SK-N-SH (cell line): ENCODE data around the gene FBXO31. TPM values are rescaled to one million over a fixed set of nuclear protein-coding genes. Genes with fewer than 3 reads are reported as not detected.

ENCODE experiments used
- CTCF ChIA-PET: fragments of 300-600, 350-600 bp; formaldehyde crosslinking; extraction: SDS; loops from one replicate; lab custom pipeline; 2021; lab: Yijun Ruan, JAX
- POLR2A ChIA-PET: fragments of 350-600 bp; sonication (Branson Sonifier 250); formaldehyde crosslinking; extraction: SDS; loops from one replicate; lab custom pipeline; 2020; ENCODE audit warnings: antibody characterized with exemption, inconsistent platforms; lab: Yijun Ruan, JAX
- DNase-seq: peaks from one replicate; pipeline ENCODE4 v3.0.0; 2012
- H2AFZ ChIP-seq: fragments of 200-600 bp; sonication (generic); 2 replicates; pipeline ENCODE4 v1.8.1; 2016; ENCODE audit warnings: antibody characterized with exemption, mild to moderate bottlenecking, low read depth
- H3F3A ChIP-seq: fragments of 200-600 bp; sonication (generic); replicated peaks from 2 replicates; pipeline ENCODE3; 2016; ENCODE audit warnings: antibody characterized with exemption, mild to moderate bottlenecking; ENCODE audit not compliant: insufficient read depth
- H3K27ac ChIP-seq, 2 experiments: fragments of 200-500 bp in 1 of 2; fragments of 200-600 bp in 1 of 2; sonication (Bioruptor generic) in 1 of 2; sonication (generic), shearing (Covaris generic) in 1 of 2; 2 replicates each; pipeline versions ENCODE4 v1.5.1 to v1.6.1; 2014 to 2016; ENCODE audit warnings: low read depth in 2 of 2, inconsistent platforms in 1 of 2, low read length in 1 of 2, mild to moderate bottlenecking in 1 of 2, mixed read lengths in 1 of 2
- H3K27me3 ChIP-seq: fragments of 200-600 bp; sonication (generic), shearing (Covaris generic); 2 replicates; pipeline ENCODE4 v1.6.1; 2016; ENCODE audit warnings: mixed run types; ENCODE audit not compliant: insufficient read depth
- H3K36me3 ChIP-seq, 2 experiments: fragments of 200-500 bp in 1 of 2; fragments of 200-600 bp in 1 of 2; sonication (Bioruptor generic) in 1 of 2; sonication (generic) in 1 of 2; replicated peaks in 1 of 2; 2 replicates each; pipeline versions ENCODE3 to v1.5.1; 2014 to 2016; ENCODE audit warnings: low read length in 1 of 2, mild to moderate bottlenecking in 1 of 2; ENCODE audit not compliant: insufficient read depth in 2 of 2, control insufficient read depth in 1 of 2
- H3K4me1 ChIP-seq, 2 experiments: fragments of 200-500 bp in 1 of 2; fragments of 200-600 bp in 1 of 2; sonication (Bioruptor generic) in 1 of 2; sonication (generic), shearing (Covaris generic) in 1 of 2; 2 replicates each; pipeline versions ENCODE4 v1.5.1 to v1.6.1; 2014 to 2016; ENCODE audit warnings: low read depth in 1 of 2, low read length in 1 of 2, mixed run types in 1 of 2; ENCODE audit not compliant: insufficient read depth in 2 of 2, control insufficient read depth in 1 of 2
- H3K4me2 ChIP-seq: fragments of 200-600 bp; sonication (generic), shearing (Covaris generic); 2 replicates; pipeline ENCODE4 v1.6.1; 2017; ENCODE audit warnings: mixed run types
- H3K4me3 ChIP-seq, 2 experiments: fragments of 200-500 bp in 1 of 2; fragments of 200-600 bp in 1 of 2; sonication (Bioruptor generic) in 1 of 2; sonication (generic), shearing (Covaris generic) in 1 of 2; 2 replicates each; pipeline versions ENCODE4 v1.5.1 to v1.8.1; 2014 to 2016; ENCODE audit warnings: low read depth in 2 of 2, inconsistent platforms in 1 of 2, low read length in 1 of 2, mild to moderate bottlenecking in 1 of 2, mixed read lengths in 1 of 2, moderate library complexity in 1 of 2
- H3K79me2 ChIP-seq: fragments of 200-600 bp; sonication (generic); 2 replicates; pipeline ENCODE4 v1.8.1; 2017; ENCODE audit warnings: mild to moderate bottlenecking; ENCODE audit not compliant: insufficient read depth
- H3K9ac ChIP-seq: fragments of 200-600 bp; sonication (generic); 2 replicates; pipeline ENCODE4 v1.6.1; 2017; ENCODE audit warnings: mixed run types
- H3K9me2 ChIP-seq: fragments of 200-600 bp; sonication (generic); 2 replicates; pipeline ENCODE4 v1.6.1; 2017; ENCODE audit warnings: mixed run types
- H3K9me3 ChIP-seq: fragments of 200-600 bp; sonication (generic); 2 replicates; pipeline ENCODE4 v1.6.1; 2017; ENCODE audit warnings: mixed run types, mild to moderate bottlenecking, moderate library complexity
- H4K20me1 ChIP-seq: fragments of 200-600 bp; sonication (generic); 2 replicates; pipeline ENCODE4 v1.6.1; 2017; ENCODE audit warnings: mild to moderate bottlenecking, mixed run types; ENCODE audit not compliant: insufficient read depth
- CHD2 ChIP-seq: fragments of 150-350 bp; IDR thresholded peaks from 2 replicates; pipeline ENCODE4 v1.6.1; 2018; ENCODE audit warnings: low read length; ENCODE audit not compliant: partially characterized antibody
- EP300 ChIP-seq, 2 experiments: IDR thresholded peaks; 2 replicates each; pipeline versions ENCODE4 v1.4.0 to v1.6.1; 2012; ENCODE audit warnings: borderline replicate concordance in 1 of 2, low read depth in 1 of 2, low read length in 1 of 2
- EZH2phosphoT487 ChIP-seq: fragments of 200-600 bp; sonication (generic); IDR thresholded peaks from 2 replicates; pipeline ENCODE4 v1.6.1; 2017; ENCODE audit warnings: low read depth, mixed run types, mild to moderate bottlenecking, antibody characterized with exemption, moderate library complexity, borderline replicate concordance
- FOSL2 ChIP-seq: IDR thresholded peaks from 2 replicates; pipeline ENCODE4 v1.4.0; 2012; ENCODE audit warnings: low read depth, mild to moderate bottlenecking, moderate library complexity, borderline replicate concordance
- FOXM1 ChIP-seq: IDR thresholded peaks from 2 replicates; pipeline ENCODE4 v1.4.0; 2012; ENCODE audit warnings: low read depth, mild to moderate bottlenecking
- MXI1 ChIP-seq: IDR thresholded peaks from 2 replicates; pipeline ENCODE4 v1.6.1; 2012; ENCODE audit warnings: mild to moderate bottlenecking, low read depth, low read length, improper control_type of control experiment
- POLR2AphosphoS5 ChIP-seq: IDR thresholded peaks from 2 replicates; pipeline ENCODE4 v1.6.1; 2012; ENCODE audit warnings: low read depth, low read length
- RAD21 ChIP-seq: IDR thresholded peaks from 2 replicates; pipeline ENCODE4 v1.6.1; 2012; ENCODE audit warnings: mild to moderate bottlenecking, low read length
- RCOR1 ChIP-seq: fragments of 150-350 bp; IDR thresholded peaks from 2 replicates; pipeline ENCODE4 v1.6.1; 2017; ENCODE audit warnings: antibody characterized with exemption, low read length
- SIN3A ChIP-seq: IDR thresholded peaks from 2 replicates; pipeline ENCODE4 v1.6.1; 2012; ENCODE audit warnings: low read depth, mild to moderate bottlenecking, low read length, moderate library complexity, borderline replicate concordance
- SMC3 ChIP-seq: IDR thresholded peaks from 2 replicates; pipeline ENCODE4 v1.6.1; 2012; ENCODE audit warnings: low read depth, low read length, improper control_type of control experiment
- TAF1 ChIP-seq: IDR thresholded peaks from 2 replicates; pipeline ENCODE4 v1.6.1; 2012; ENCODE audit warnings: low read depth, mild to moderate bottlenecking, low read length, moderate library complexity, borderline replicate concordance
- USF2 ChIP-seq: fragments of 150-350 bp; IDR thresholded peaks from 2 replicates; pipeline ENCODE4 v1.6.1; 2017; ENCODE audit warnings: antibody characterized with exemption, low read length, low read depth, borderline replicate concordance
- YY1 ChIP-seq: IDR thresholded peaks from 2 replicates; pipeline ENCODE4 v1.4.0; 2012; ENCODE audit warnings: low read depth, mild to moderate bottlenecking
- WGBS: methylation state at CpG from one replicate; pipeline ENCODE4 v1.1.6; 2017; ENCODE audit warnings: low lambda C conversion rate; 5-methylcytosine and 5-hydroxymethylcytosine counted together
- polyA plus RNA-seq, 3 experiments: library from polyadenylated mRNA; depleted of rRNA; stranded (reverse); fragments of >200 nt; gene quantifications; 2 replicates each; pipeline ENCODE4 v1.2.3, GENCODE V29; 2012
- TF ChIP-seq, protein P1 (sequence below): IDR thresholded peaks from 2 replicates; pipeline ENCODE4 v1.4.0; 2012; ENCODE audit warnings: low read depth, borderline replicate concordance
- TF ChIP-seq, protein P2 (sequence below): IDR thresholded peaks from 2 replicates; pipeline ENCODE4; 2012
- TF ChIP-seq, protein P3 (sequence below): fragments of 200-600 bp; sonication (generic); IDR thresholded peaks from 2 replicates; pipeline ENCODE4 v1.6.1; 2017; ENCODE audit warnings: antibody characterized with exemption, mild to moderate bottlenecking, moderate library complexity

FBXO31 gene
- polyA plus RNA-seq, 1 of the 3 experiments (the other 2 are of a cell fraction): 14.2 TPM

GRCh38 chr16:87320510-87321227, 62.9 kb downstream of the FBXO31 start:
- POLR2A ChIA-PET: no interaction called here
- Histone ChIP-seq H3K27me3 (no peaks in the 10 kb centered on the region), H3K79me2 (peaks cover 18% of the 10 kb centered on the region), H3K9me3 (no peaks in the 10 kb centered on the region), H3K36me3 (peaks cover 0 to 6% of the 10 kb centered on the region in 2 experiments), H3K9ac (no peak overlapping the region), H3K4me1 (peaks cover 0 to 15% of the 10 kb centered on the region in 2 experiments; a peak in 2 of 4 replicates), H3K27ac (no peak overlapping the region), H2AFZ (no peak overlapping the region), H3F3A (peaks cover 13% of the 10 kb centered on the region), H4K20me1 (no peaks in the 10 kb centered on the region), H3K4me2 (no peak overlapping the region), H3K9me2 (no peaks in the 10 kb centered on the region), H3K4me3 (no peak overlapping the region)
- CTCF ChIA-PET: no interaction called here
- WGBS: 96% methylated on average over 12 of the region's 12 CpGs
- DNase-seq: no peak
- no peak for TF ChIP-seq EP300 (IDR thresholded peaks at IDR 0.05; ENCODE audit: borderline replicate concordance in 1 of 2, low read depth in 1 of 2, low read length in 1 of 2)
- TF ChIP-seq FOSL2: no peak
- TF ChIP-seq CHD2: no peak
- no peak for TF ChIP-seq FOXM1
- TF ChIP-seq POLR2AphosphoS5: no peak
- TF ChIP-seq TAF1: no peak
- TF ChIP-seq, protein P1, sequence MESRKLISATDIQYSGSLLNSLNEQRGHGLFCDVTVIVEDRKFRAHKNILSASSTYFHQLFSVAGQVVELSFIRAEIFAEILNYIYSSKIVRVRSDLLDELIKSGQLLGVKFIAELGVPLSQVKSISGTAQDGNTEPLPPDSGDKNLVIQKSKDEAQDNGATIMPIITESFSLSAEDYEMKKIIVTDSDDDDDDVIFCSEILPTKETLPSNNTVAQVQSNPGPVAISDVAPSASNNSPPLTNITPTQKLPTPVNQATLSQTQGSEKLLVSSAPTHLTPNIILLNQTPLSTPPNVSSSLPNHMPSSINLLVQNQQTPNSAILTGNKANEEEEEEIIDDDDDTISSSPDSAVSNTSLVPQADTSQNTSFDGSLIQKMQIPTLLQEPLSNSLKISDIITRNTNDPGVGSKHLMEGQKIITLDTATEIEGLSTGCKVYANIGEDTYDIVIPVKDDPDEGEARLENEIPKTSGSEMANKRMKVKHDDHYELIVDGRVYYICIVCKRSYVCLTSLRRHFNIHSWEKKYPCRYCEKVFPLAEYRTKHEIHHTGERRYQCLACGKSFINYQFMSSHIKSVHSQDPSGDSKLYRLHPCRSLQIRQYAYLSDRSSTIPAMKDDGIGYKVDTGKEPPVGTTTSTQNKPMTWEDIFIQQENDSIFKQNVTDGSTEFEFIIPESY: no peak

- Histone ChIP-seq H3K4me1 (peaks cover 0 to 14% of the 10 kb centered on the region in 2 experiments; a peak in 2 of 4 replicates), H3K4me3 (no peak overlapping the region), H3K79me2 (peaks cover 18% of the 10 kb centered on the region), H4K20me1 (no peaks in the 10 kb centered on the region), H3K9me3 (no peaks in the 10 kb centered on the region), H3K36me3 (peaks cover 0 to 6% of the 10 kb centered on the region in 2 experiments), H3K27me3 (no peaks in the 10 kb centered on the region), H3K9me2 (no peaks in the 10 kb centered on the region), H3K9ac (no peak overlapping the region), H3K4me2 (no peak overlapping the region), H2AFZ (no peak overlapping the region), H3K27ac (no peak overlapping the region), H3F3A (peaks cover 13% of the 10 kb centered on the region)
- no peak for DNase-seq
- 94% methylated on average over 6 of the region's 7 CpGs for WGBS
- CTCF ChIA-PET: interaction anchor here (1.4 kb wide), 1 partner anchor 12 kb away, joined by 5 read pairs; no protein-coding TSS in a partner anchor
- POLR2A ChIA-PET: no interaction called here
- TF ChIP-seq, protein P2, sequence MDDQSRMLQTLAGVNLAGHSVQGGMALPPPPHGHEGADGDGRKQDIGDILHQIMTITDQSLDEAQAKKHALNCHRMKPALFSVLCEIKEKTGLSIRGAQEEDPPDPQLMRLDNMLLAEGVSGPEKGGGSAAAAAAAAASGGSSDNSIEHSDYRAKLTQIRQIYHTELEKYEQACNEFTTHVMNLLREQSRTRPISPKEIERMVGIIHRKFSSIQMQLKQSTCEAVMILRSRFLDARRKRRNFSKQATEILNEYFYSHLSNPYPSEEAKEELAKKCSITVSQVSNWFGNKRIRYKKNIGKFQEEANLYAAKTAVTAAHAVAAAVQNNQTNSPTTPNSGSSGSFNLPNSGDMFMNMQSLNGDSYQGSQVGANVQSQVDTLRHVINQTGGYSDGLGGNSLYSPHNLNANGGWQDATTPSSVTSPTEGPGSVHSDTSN: no peak
- TF ChIP-seq RCOR1 (no peak), MXI1 (no peak), EZH2phosphoT487 (no peak), YY1 (no peak), RAD21 (no peak), SIN3A (no peak), TAF1 (no peak), USF2 (no peak), SMC3 (no peak)
- TF ChIP-seq, protein P3, sequence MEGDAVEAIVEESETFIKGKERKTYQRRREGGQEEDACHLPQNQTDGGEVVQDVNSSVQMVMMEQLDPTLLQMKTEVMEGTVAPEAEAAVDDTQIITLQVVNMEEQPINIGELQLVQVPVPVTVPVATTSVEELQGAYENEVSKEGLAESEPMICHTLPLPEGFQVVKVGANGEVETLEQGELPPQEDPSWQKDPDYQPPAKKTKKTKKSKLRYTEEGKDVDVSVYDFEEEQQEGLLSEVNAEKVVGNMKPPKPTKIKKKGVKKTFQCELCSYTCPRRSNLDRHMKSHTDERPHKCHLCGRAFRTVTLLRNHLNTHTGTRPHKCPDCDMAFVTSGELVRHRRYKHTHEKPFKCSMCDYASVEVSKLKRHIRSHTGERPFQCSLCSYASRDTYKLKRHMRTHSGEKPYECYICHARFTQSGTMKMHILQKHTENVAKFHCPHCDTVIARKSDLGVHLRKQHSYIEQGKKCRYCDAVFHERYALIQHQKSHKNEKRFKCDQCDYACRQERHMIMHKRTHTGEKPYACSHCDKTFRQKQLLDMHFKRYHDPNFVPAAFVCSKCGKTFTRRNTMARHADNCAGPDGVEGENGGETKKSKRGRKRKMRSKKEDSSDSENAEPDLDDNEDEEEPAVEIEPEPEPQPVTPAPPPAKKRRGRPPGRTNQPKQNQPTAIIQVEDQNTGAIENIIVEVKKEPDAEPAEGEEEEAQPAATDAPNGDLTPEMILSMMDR: no peak
- TF ChIP-seq, protein P1: no peak
Measured at GRCh38 chr16:87319997-87320491, 63.5 kb downstream of the FBXO31 start.
